Adipocyte (in vitro differentiated cells): ENCODE data around the gene NRXN2.
A peak's percentile ranks its signal among the peaks of the same experiment; 100 is the strongest.

Source experiments
- DNase-seq: peaks from one replicate; pipeline ENCODE4 v3.0.0-alpha.2; 2015; ENCODE audit warnings: low read depth
- H3K27me3 ChIP-seq: replicated peaks from 2 replicates; pipeline ENCODE4 v1.7.0; 2013; ENCODE audit warnings: mild to moderate bottlenecking, low read length, moderate library complexity; ENCODE audit not compliant: control insufficient read depth, insufficient read depth
- H3K36me3 ChIP-seq: 2 replicates; pipeline ENCODE4 v1.7.0; 2013; ENCODE audit warnings: low read length, mild to moderate bottlenecking, moderate library complexity; ENCODE audit not compliant: control insufficient read depth, insufficient read depth, severe bottlenecking
- H3K4me1 ChIP-seq: 2 replicates; pipeline ENCODE4 v1.7.0; 2013; ENCODE audit warnings: mild to moderate bottlenecking, low read length, moderate library complexity; ENCODE audit not compliant: control insufficient read depth, insufficient read depth
- H3K4me3 ChIP-seq: 2 replicates; pipeline ENCODE4 v1.7.0; 2013; ENCODE audit warnings: mild to moderate bottlenecking, low read length, moderate library complexity
- H3K9ac ChIP-seq: 2 replicates; pipeline ENCODE4 v1.7.0; 2013; ENCODE audit warnings: mild to moderate bottlenecking, low read length, moderate library complexity
- H3K9me3 ChIP-seq: 2 replicates; pipeline ENCODE4 v1.7.0; 2013; ENCODE audit warnings: mild to moderate bottlenecking, low read length, moderate library complexity; ENCODE audit not compliant: control insufficient read depth

NRXN2 gene

GRCh38 chr11:64583296-64584262 lies 139.4 kb downstream of the NRXN2 start:
- peaks cover 15% of the 10 kb centered on the region for H3K9me3 ChIP-seq
- H3K27me3 ChIP-seq, result peaks cover 7% of the 10 kb centered on the region
- no peak overlapping the region for H3K4me3 ChIP-seq
- no peak for DNase-seq
- peaks cover 13% of the 10 kb centered on the region for H3K4me1 ChIP-seq
- peak overlapping the region; percentile 47 for H3K9ac ChIP-seq
- H3K36me3 ChIP-seq, result no peaks in the 10 kb centered on the region

- H3K36me3 ChIP-seq, result no peaks in the 10 kb centered on the region
- H3K27me3 ChIP-seq, result peaks cover 7% of the 10 kb centered on the region
- H3K9me3 ChIP-seq, result peaks cover 9% of the 10 kb centered on the region
- no peak for DNase-seq
- peak overlapping the region; percentile 47 for H3K9ac ChIP-seq
- H3K4me1 ChIP-seq, result peaks cover 13% of the 10 kb centered on the region
- no peak overlapping the region for H3K4me3 ChIP-seq
Measured at GRCh38 chr11:64582885-64583284, 140.1 kb downstream of the NRXN2 start.

GRCh38 chr11:64581057-64581523 lies 141.9 kb downstream of the NRXN2 start:
- Histone ChIP-seq H3K9ac (no peak overlapping the region), H3K4me3 (no peak overlapping the region), H3K36me3 (no peaks in the 10 kb centered on the region), H3K27me3 (peaks cover 7% of the 10 kb centered on the region), H3K4me1 (peaks cover 13% of the 10 kb centered on the region), H3K9me3 (no peaks in the 10 kb centered on the region)
- DNase-seq, result no peak

GRCh38 chr11:64580412-64580811 lies 142.6 kb downstream of the NRXN2 start:
- Histone ChIP-seq H3K36me3 (no peaks in the 10 kb centered on the region), H3K9me3 (no peaks in the 10 kb centered on the region), H3K4me3 (no peak overlapping the region), H3K4me1 (peaks cover 13% of the 10 kb centered on the region), H3K9ac (no peak overlapping the region), H3K27me3 (peaks cover 7% of the 10 kb centered on the region)
- no peak for DNase-seq

- H3K27me3 ChIP-seq, result peaks cover 4% of the 10 kb centered on the region
- DNase-seq, result no peak
- no peaks in the 10 kb centered on the region for H3K4me1 ChIP-seq
- no peak overlapping the region for H3K9ac ChIP-seq
- no peaks in the 10 kb centered on the region for H3K36me3 ChIP-seq
- no peak overlapping the region for H3K4me3 ChIP-seq
- no peaks in the 10 kb centered on the region for H3K9me3 ChIP-seq
Measured at GRCh38 chr11:64577202-64577601, 145.8 kb downstream of the NRXN2 start.

- Histone ChIP-seq H3K4me3 (no peak overlapping the region), H3K9me3 (no peaks in the 10 kb centered on the region), H3K36me3 (no peaks in the 10 kb centered on the region), H3K27me3 (peaks cover 8% of the 10 kb centered on the region), H3K9ac (no peak overlapping the region), H3K4me1 (no peaks in the 10 kb centered on the region)
- DNase-seq, result no peak
Measured at GRCh38 chr11:64572143-64572542, 150.9 kb downstream of the NRXN2 start.

GRCh38 chr11:64571410-64572091 lies 151.4 kb downstream of the NRXN2 start:
- no peaks in the 10 kb centered on the region for H3K36me3 ChIP-seq
- peaks cover 3% of the 10 kb centered on the region for H3K4me1 ChIP-seq
- H3K27me3 ChIP-seq, result peaks cover 8% of the 10 kb centered on the region
- no peaks in the 10 kb centered on the region for H3K9me3 ChIP-seq
- no peak overlapping the region for H3K4me3 ChIP-seq
- H3K9ac ChIP-seq, result no peak overlapping the region
- DNase-seq, result no peak

GRCh38 chr11:64571050-64571409 lies 152.0 kb downstream of the NRXN2 start:
- no peak for DNase-seq
- peaks cover 8% of the 10 kb centered on the region for H3K27me3 ChIP-seq
- H3K4me3 ChIP-seq, result no peak overlapping the region
- no peak overlapping the region for H3K9ac ChIP-seq
- peaks cover 5% of the 10 kb centered on the region for H3K4me1 ChIP-seq
- no peaks in the 10 kb centered on the region for H3K36me3 ChIP-seq
- H3K9me3 ChIP-seq, result no peaks in the 10 kb centered on the region

- H3K36me3 ChIP-seq, result no peaks in the 10 kb centered on the region
- no peak overlapping the region for H3K9ac ChIP-seq
- no peaks in the 10 kb centered on the region for H3K9me3 ChIP-seq
- H3K4me1 ChIP-seq, result peaks cover 5% of the 10 kb centered on the region
- no peak for DNase-seq
- H3K4me3 ChIP-seq, result no peak overlapping the region
- peaks cover 8% of the 10 kb centered on the region for H3K27me3 ChIP-seq
Measured at GRCh38 chr11:64570341-64570740, 152.7 kb downstream of the NRXN2 start.

- Histone ChIP-seq H3K9me3 (no peaks in the 10 kb centered on the region), H3K27me3 (peaks cover 11% of the 10 kb centered on the region), H3K4me1 (peaks cover 5% of the 10 kb centered on the region), H3K9ac (no peak overlapping the region), H3K4me3 (no peak overlapping the region), H3K36me3 (no peaks in the 10 kb centered on the region)
- DNase-seq, result no peak
Measured at GRCh38 chr11:64569300-64569970, 153.6 kb downstream of the NRXN2 start.

GRCh38 chr11:64568584-64569140 lies 154.3 kb downstream of the NRXN2 start:
- Histone ChIP-seq H3K4me1 (peaks cover 5% of the 10 kb centered on the region), H3K9ac (no peak overlapping the region), H3K36me3 (no peaks in the 10 kb centered on the region), H3K9me3 (no peaks in the 10 kb centered on the region), H3K27me3 (peaks cover 12% of the 10 kb centered on the region), H3K4me3 (no peak overlapping the region)
- no peak for DNase-seq
